ENCODE data around the gene FBXO4.

FBXO4 gene

GRCh38 chr5:41983284-41983683 is 58.2 kb downstream of the FBXO4 start:
- no peak for FAIRE-seq

GRCh38 chr5:41985945-41986695 is 61.0 kb downstream of the FBXO4 start:
- no peak for FAIRE-seq

All from TTC549 (cell line).